T1000 (cell line): ENCODE results near the gene CMTM2.
"Not testable (repeated sequence)": the region's sequence is repeated elsewhere in the genome, so short reads cannot be mapped to it uniquely, and the experiment has no call there.

Source experiments
- DNase-seq: peaks from one replicate; lab custom pipeline; 2025; ENCODE audit warnings: mixed read lengths; lab: John Stamatoyannopoulos, UW

The CMTM2 gene

DNA sequence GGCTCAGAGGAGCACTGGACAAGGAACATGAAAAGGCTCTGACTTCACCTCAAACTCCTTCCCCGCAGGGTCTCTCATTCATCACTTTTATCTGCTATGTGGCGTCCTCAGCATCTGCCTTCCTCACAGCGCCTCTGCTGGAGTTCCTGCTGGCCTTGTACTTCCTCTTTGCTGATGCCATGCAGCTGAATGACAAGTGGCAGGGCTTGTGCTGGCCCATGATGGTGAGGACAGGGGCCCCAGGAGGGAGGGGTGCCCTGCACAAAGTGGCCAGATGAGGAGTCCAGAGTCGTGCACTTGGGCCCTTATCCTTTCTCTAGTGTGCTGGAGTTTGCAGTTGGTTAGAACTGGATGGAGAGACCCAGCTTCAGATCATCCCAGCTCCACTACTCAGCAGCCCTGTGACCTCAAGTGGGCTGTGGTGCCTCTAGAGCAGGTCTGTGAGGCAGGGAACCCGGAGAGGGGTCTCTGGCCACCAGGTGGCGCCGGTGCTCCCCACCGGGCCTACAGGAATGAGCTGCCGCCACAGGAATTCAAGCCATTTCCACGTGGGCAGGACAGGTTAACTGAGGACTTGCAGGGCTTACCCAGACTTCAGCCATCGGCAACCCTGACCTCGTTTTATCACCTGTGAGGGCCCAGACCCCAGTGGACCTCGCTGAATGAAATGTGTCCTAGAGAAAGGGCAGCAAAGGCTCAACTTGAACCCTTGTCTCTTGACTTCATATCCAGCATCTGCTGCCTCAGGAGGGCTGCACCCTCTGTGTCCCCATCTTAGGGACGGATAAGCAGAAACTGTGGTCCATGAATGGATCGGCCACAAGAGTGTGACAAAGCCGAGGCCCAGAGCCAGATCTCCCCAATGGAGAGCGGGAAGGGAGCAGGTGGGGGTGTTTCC, 29.2 kb downstream of the CMTM2 start:
- DNase-seq, result peak; percentile 63

DNA sequence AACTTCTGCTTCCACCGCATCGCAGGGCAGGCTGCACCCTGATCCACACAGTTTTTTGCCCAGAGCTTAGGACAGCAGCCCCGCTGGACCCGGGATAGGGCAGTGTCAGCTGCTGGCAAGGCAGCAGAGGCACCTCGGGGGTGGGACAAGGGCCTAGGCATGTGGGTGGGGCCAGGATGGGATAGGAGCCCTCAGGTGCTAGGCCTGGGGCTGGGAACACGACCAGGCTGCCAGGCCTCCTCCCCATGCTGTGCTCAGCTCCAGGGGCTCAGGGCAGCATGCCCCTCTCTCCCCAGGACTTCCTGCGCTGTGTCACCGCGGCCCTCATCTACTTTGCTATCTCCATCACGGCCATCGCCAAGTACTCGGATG, 29.9 kb downstream of the CMTM2 start:
- no peak for DNase-seq

GRCh38 chr16:66610111-66610820, 31.0 kb downstream of the CMTM2 start:
- no peak for DNase-seq

- not testable (repeated sequence) for DNase-seq
Measured at GRCh38 chr16:66611911-66612310, 32.6 kb downstream of the CMTM2 start.

DNA sequence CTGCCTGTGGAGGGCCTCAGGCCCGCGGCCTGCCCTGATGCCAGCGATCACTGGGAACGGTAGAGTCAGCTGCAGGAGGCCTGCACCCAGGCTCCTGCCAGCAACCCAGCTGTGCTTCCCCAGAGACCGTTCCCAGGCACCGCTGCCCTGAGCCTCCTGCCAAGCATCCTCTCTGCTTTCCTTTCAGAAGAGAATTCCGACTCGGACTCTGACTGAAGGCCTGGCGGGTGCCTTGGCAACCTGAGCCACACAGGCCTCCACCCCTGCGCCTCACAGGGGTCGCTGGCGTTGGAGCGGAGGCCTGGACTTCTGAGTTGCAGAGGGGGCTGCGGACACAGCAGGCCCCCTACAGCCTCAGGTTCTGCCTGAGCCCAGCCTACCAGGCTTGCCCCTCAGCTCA, 33.2 kb downstream of the CMTM2 start:
- no peak for DNase-seq

GRCh38 chr16:66614161-66614802, 35.0 kb downstream of the CMTM2 start:
- no peak for DNase-seq

DNA sequence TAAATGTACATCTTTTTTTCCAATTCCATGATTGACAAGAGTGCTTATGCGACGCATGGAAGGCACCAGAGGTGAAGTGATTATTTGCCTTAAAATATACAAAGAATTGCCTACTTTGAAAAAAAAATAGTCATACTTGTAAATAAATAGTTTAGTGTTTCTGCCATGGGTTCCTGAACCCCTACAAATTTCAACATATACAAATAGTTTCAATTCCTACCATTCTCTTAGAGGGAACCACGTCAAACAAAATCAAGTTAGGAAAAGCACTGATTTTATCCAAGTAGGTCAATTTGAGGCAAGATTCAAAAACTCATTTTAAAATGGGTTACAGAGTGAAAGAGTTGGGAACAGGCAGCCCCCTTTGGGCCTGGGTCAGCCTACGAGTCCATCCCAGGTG, 36.9 kb downstream of the CMTM2 start:
- DNase-seq, result no peak

- no peak for DNase-seq
Measured at GRCh38 chr16:66616592-66616991, 37.3 kb downstream of the CMTM2 start.

DNA sequence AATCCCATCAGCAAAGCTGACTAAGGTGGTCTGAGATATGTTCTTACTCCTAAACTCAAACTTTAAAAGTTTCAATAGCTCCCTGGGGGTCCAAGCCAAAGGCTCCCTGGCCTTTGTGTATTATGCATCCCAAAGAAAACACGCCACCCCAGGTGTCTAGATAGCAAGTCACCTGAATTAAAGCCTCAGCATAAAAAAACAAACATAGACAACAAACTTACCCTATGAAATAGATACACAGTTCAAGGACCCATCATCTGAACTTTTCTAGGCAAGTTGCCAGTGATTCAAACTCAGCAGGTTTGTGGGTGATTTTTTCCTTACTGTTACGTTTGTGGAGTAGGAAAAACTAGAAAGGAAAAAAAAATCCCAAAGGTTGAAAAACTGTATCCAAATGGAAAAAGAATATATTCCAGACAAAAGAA, 37.8 kb downstream of the CMTM2 start:
- DNase-seq, result no peak

- DNase-seq, result no peak
Measured at GRCh38 chr16:66617728-66618127, 38.5 kb downstream of the CMTM2 start.

GRCh38 chr16:66618588-66619375, 39.5 kb downstream of the CMTM2 start:
- peak; percentile 64 for DNase-seq

- DNase-seq, result no peak
Measured at GRCh38 chr16:66619534-66620428, 40.5 kb downstream of the CMTM2 start.

DNA sequence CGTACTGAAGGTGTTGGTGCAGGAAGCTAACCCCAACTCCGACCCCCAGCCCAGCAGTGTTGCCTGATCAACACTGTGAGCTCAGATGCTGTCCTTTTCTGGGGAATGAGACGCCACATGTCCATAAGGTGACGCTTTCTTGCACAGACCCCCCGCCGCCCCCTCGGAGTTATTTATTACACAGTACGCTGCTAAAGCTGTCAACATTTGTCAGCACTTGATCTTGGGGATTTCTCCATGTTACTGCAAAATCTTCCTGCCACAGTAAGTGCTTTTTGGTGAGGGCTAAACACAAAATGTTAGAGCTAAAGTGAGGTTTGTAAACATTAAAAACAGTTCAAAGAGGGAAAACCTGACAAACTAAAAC, 41.1 kb downstream of the CMTM2 start:
- DNase-seq, result no peak

GRCh38 chr16:66621973-66622372, 42.7 kb downstream of the CMTM2 start:
- DNase-seq, result no peak

GRCh38 chr16:66622863-66623262, 43.6 kb downstream of the CMTM2 start:
- no peak for DNase-seq

DNA sequence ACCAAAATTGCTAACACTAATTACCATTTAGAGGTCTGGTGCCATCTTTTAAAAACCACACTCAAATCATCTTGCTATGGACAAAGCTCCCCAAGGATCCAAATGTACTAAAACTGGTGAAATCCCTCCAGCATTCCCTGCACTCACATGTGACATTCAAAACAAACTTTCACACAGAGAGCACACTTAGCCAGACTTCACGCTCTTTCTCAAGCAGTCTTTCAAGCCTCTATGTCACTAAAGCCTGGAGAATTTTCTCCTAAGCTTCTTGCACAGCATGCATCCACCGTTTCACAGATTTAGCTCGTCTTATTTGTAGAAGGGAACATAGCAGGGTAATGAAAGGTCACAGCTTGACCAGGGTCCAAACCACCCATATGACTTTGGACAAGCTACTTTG, 44.5 kb downstream of the CMTM2 start:
- DNase-seq, result no peak

DNA sequence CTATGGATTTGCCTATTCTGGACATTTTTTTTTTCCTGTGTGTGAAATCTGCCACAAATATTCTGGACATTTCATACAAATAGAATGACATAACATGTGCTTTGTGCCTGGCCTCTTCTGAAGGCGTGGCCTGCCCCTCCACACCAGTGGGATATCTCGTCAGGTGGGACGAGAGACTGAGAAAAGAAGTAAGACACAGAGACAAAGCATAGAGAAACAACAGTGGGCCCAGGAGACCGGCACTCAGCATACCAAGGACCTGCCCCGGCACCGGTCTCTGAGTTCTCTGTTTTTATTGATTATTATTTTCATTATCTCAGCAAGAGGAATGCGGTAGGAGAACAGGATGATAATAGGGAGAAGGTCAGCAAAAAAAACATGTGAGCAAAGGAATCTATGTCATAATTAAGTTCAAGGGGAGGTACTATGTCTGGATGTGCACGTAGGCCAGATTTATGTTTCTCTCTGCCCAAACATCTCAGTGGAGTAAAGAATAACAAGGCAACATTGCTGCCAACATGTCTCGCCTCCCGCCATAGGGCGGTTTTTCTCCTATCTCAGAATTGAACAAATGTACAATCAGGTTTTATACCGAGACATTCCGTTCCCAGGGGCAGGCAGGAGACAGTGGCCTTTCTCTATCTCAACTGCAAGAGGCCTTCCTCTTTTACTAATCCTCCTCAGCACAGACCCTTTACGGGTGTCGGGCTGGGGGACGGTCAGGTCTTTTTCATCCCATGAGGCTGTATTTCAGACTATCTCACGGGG, 48.5 kb downstream of the CMTM2 start:
- DNase-seq, result not testable (repeated sequence)

GRCh38 chr16:66629856-66630255, 50.6 kb downstream of the CMTM2 start:
- DNase-seq, result no peak

- not testable (repeated sequence) for DNase-seq
Measured at GRCh38 chr16:66630561-66631260, 51.4 kb downstream of the CMTM2 start.

DNA sequence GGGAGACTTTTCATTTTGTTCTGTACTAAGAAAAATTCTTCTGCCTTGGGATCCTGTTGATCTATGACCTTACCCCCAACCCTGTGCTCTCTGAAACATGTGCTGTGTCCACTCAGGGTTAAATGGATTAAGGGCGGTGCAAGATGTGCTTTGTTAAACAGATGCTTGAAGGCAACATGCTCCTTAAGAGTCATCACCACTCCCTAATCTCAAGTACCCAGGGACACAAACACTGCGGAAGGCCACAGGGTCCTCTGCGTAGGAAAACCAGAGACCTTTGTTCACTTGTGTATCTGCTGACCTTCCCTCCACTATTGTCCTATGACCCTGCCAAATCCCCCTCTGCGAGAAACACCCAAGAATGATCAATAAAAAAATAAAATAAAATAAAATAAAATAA, 52.3 kb downstream of the CMTM2 start:
- not testable (repeated sequence) for DNase-seq
